ENCODE data around the gene C10orf120. TPM values are rescaled to one million over a fixed set of nuclear protein-coding genes. Genes with fewer than 3 reads are reported as not detected.

The C10orf120 gene
- total and polyA plus RNA-seq, 10 donors: not detected

- Histone ChIP-seq H3K4me3 (no peak overlapping the region), H3K27me3 (replicated peaks in 1 of 7) (peaks cover 0 to 4% (median 0%) of the 10 kb centered on the region in 7 donors), H3K27ac (no peak overlapping the region), H3K4me1 (no peaks in the 10 kb centered on the region), H3K9me3 (no peaks in the 10 kb centered on the region), H3K36me3 (no peaks in the 10 kb centered on the region)
- WGBS, 5 donors: 69 to 84% (median 74%) methylated on average over 8 of the region's 8 CpGs
- DNase-seq: no peak
- TF ChIP-seq POLR2A (IDR thresholded peaks at IDR 0.05): no peak
- no peak for TF ChIP-seq CTCF (IDR thresholded peaks at IDR 0.05 in 8 of 11, conservative IDR thresholded peaks at IDR 0.05 in 3 of 11)
- TF ChIP-seq POLR2AphosphoS5 (IDR thresholded peaks at IDR 0.05): no peak
- intact Hi-C loops (cut with DNase I; ENCODE audit: low total_unique reads): no loop called here
These were observed 24.9 kb downstream of the C10orf120 start for GRCh38 chr10:122674781-122675180.

DNA sequence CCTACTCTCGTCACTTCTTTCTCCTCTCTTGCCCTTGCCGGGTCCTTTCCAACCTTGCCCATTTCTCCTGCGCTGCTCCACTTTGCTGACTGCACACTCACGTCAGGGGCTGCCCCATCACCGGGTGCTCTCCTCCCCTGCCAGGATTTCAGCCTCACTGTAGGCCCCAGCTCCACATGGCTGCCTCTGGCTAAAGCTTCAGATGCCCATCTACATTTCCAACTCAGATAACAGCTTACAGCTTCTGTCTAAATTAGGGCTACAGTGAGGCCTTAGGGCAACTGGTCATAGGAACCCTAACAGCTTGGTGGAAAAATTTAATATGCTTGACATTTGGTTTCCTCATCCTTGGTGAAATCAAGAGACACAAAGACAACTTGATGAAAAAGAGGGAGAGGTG, 25.9 kb downstream of the C10orf120 start:
- Histone ChIP-seq H3K4me1 (no peaks in the 10 kb centered on the region), H3K9me3 (no peaks in the 10 kb centered on the region), H3K36me3 (no peaks in the 10 kb centered on the region), H3K27me3 (replicated peaks in 1 of 7) (peaks cover 0 to 4% (median 0%) of the 10 kb centered on the region in 7 donors), H3K27ac (no peak overlapping the region), H3K4me3 (no peak overlapping the region)
- intact Hi-C loops (cut with DNase I; ENCODE audit: low total_unique reads): no loop called here
- 63 to 78% (median 74%) methylated on average over 5 of the region's 5 CpGs for WGBS, 5 donors
- DNase-seq: no peak
- no peak for TF ChIP-seq CTCF (IDR thresholded peaks at IDR 0.05 in 8 of 11, conservative IDR thresholded peaks at IDR 0.05 in 3 of 11)

DNA sequence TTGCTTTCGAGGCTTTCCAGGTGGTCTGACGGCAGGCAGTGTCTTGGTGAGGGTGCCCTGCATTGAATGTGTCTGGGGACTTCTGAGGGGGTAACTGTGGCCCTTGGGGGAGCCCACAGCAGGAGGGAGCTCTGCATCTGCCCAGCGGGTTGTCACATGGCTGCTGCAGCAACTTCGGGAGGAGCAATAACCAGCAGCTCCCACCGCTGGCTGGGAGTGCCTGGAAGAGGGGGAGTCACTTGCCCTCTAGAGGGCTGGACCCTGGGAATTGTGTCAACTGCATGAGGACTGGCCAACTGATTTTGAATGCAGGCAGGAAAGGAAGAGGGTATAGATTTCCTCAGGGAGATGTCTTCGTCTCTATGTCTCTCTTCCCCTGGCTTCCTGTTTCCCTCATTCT, 26.4 kb downstream of the C10orf120 start:
- WGBS, 5 donors: 43 to 68% (median 49%) methylated on average over 6 of the region's 6 CpGs
- Histone ChIP-seq H3K27me3 (replicated peaks in 1 of 7) (peaks cover 0 to 4% (median 0%) of the 10 kb centered on the region in 7 donors), H3K27ac (no peak overlapping the region), H3K4me1 (no peaks in the 10 kb centered on the region), H3K36me3 (no peaks in the 10 kb centered on the region), H3K4me3 (no peak overlapping the region), H3K9me3 (no peaks in the 10 kb centered on the region)
- DNase-seq: no peak
- TF ChIP-seq CTCF (IDR thresholded peaks at IDR 0.05 in 8 of 11, conservative IDR thresholded peaks at IDR 0.05 in 3 of 11) (no peak), POLR2AphosphoS5 (IDR thresholded peaks at IDR 0.05) (no peak), POLR2A (IDR thresholded peaks at IDR 0.05) (no peak)
- intact Hi-C loops (cut with DNase I; ENCODE audit: low total_unique reads): no loop called here

DNA sequence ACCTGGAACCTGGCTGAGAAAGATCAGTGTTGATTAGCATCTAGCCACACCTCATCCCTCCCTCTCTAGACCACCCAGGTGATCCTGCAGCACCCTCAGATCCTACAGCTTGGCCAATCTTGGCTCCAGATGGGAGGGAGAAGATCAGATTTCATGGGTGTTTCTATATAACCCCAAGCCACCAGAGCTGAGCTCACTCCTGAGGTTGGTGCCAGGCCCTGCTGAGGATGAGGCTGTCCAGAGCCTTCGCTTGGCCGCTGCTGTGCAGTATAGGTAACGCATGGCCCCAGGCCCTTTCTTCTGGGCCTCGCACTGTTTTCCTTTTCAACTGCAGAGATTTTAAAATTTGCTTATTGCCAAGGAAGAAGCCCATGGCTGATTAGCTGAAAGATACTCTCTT, 27.0 kb downstream of the C10orf120 start:
- peaks cover 0 to 4% (median 0%) of the 10 kb centered on the region in 7 donors for H3K27me3 ChIP-seq (replicated peaks in 1 of 7)
- H3K36me3 ChIP-seq: no peaks in the 10 kb centered on the region
- H3K4me3 ChIP-seq: no peak overlapping the region
- no peaks in the 10 kb centered on the region for H3K9me3 ChIP-seq
- DNase-seq: no peak
- H3K27ac ChIP-seq: no peak overlapping the region
- 84 to 99% (median 90%) methylated on average over 4 of the region's 4 CpGs for WGBS, 5 donors
- intact Hi-C loops (cut with DNase I; ENCODE audit: low total_unique reads): no loop called here
- TF ChIP-seq POLR2AphosphoS5 (IDR thresholded peaks at IDR 0.05) (no peak), CTCF (IDR thresholded peaks at IDR 0.05 in 8 of 11, conservative IDR thresholded peaks at IDR 0.05 in 3 of 11) (no peak), POLR2A (IDR thresholded peaks at IDR 0.05) (no peak)
- no peaks in the 10 kb centered on the region for H3K4me1 ChIP-seq
